HepG2 (cell line): ENCODE results near the gene ACSS3. TPM values are rescaled to one million over a fixed set of nuclear protein-coding genes. Genes with fewer than 3 reads are reported as not detected.

Source experiments
- AHR ChIP-seq: IDR thresholded peaks from 2 replicates; pipeline ENCODE4 v1.6.1; 2018; ENCODE audit warnings: missing genetic modification reagents, missing compliant biosample characterization
- CBX1 ChIP-seq: IDR thresholded peaks from one replicate; pipeline ENCODE4 v1.6.1; 2016; ENCODE audit warnings: antibody characterized with exemption, low read depth
- CEBPG ChIP-seq: IDR thresholded peaks from 2 replicates; pipeline ENCODE4 v1.6.1; 2016
- CREB1 ChIP-seq, 2 experiments: fragments of 450-650 bp in 1 of 2; IDR thresholded peaks; 2 replicates each; pipeline ENCODE4 v1.6.1; 2016 to 2017; ENCODE audit warnings: control low read depth in 1 of 2, mild to moderate bottlenecking in 1 of 2, missing compliant biosample characterization in 1 of 2, missing genetic modification characterization in 1 of 2
- ESRRA ChIP-seq: sonication (generic); formaldehyde crosslinking; IDR thresholded peaks from 2 replicates; pipeline ENCODE4 v1.5.1; 2020; ENCODE audit warnings: mild to moderate bottlenecking, low read depth, missing genetic modification reagents
- FOXA3 ChIP-seq: IDR thresholded peaks from 2 replicates; pipeline ENCODE4 v1.6.1; 2016; ENCODE audit warnings: missing genetic modification reagents, missing compliant biosample characterization
- FOXC1 ChIP-seq: sonication (generic); formaldehyde crosslinking; IDR thresholded peaks from 2 replicates; pipeline ENCODE4 v1.8.0; 2022; ENCODE audit warnings: mild to moderate bottlenecking, missing genetic modification reagents, borderline replicate concordance
- JUN ChIP-seq: sonication (generic); formaldehyde crosslinking; IDR thresholded peaks from 2 replicates; pipeline ENCODE4 v1.4.0; 2020; ENCODE audit warnings: mild to moderate bottlenecking, missing genetic modification reagents
- MIXL1 ChIP-seq: IDR thresholded peaks from 2 replicates; pipeline ENCODE4 v1.6.1; 2016
- NKX3-1 ChIP-seq: sonication (generic); formaldehyde crosslinking; IDR thresholded peaks from 2 replicates; pipeline ENCODE4 v1.5.0; 2020; ENCODE audit warnings: missing genetic modification reagents
- NR2F2 ChIP-seq: IDR thresholded peaks from 2 replicates; pipeline ENCODE4 v1.6.1; 2012; ENCODE audit warnings: low read depth, inconsistent platforms, borderline replicate concordance
- NRL ChIP-seq: sonication (generic); formaldehyde crosslinking; IDR thresholded peaks from 2 replicates; pipeline ENCODE4 v1.5.0; 2020; ENCODE audit warnings: missing genetic modification reagents, mild to moderate bottlenecking, moderate library complexity, borderline replicate concordance
- PHF21A ChIP-seq: sonication (generic); formaldehyde crosslinking; IDR thresholded peaks from 2 replicates; pipeline ENCODE4 v1.5.0; 2020; ENCODE audit warnings: mild to moderate bottlenecking, missing genetic modification reagents
- PITX1 ChIP-seq: sonication (generic); formaldehyde crosslinking; IDR thresholded peaks from 2 replicates; pipeline ENCODE4 v1.5.1; 2020; ENCODE audit warnings: mild to moderate bottlenecking, missing genetic modification reagents
- PPARG ChIP-seq: conservative IDR thresholded peaks from 2 replicates; pipeline ENCODE4 v1.6.1; 2016; ENCODE audit warnings: missing biosample characterization, missing genetic modification reagents
- RBFOX2 ChIP-seq: fragments of 200-400 bp; formaldehyde crosslinking; IDR thresholded peaks from 2 replicates; pipeline ENCODE4 v1.6.1; 2017; ENCODE audit warnings: low read depth, mild to moderate bottlenecking, low read length
- RCOR2 ChIP-seq: IDR thresholded peaks from 2 replicates; pipeline ENCODE4 v1.6.1; 2016; ENCODE audit warnings: missing biosample characterization, missing genetic modification reagents
- SAP130 ChIP-seq: IDR thresholded peaks from 2 replicates; pipeline ENCODE4 v1.6.1; 2016; ENCODE audit warnings: low read depth
- SMAD9 ChIP-seq: sonication (generic); formaldehyde crosslinking; IDR thresholded peaks from 2 replicates; pipeline ENCODE4 v1.5.1; 2020; ENCODE audit warnings: mild to moderate bottlenecking, missing genetic modification reagents
- SOX6 ChIP-seq, 2 experiments: fragments of 450-650 bp in 1 of 2; sonication (generic) in 1 of 2; formaldehyde crosslinking in 1 of 2; IDR thresholded peaks; 2 replicates each; pipeline versions ENCODE4 v1.4.0 to v1.6.1; 2017 to 2020; ENCODE audit warnings: antibody characterized with exemption in 1 of 2, mild to moderate bottlenecking in 1 of 2, missing genetic modification reagents in 1 of 2
- SPEN ChIP-seq: sonication (generic); formaldehyde crosslinking; IDR thresholded peaks from 2 replicates; pipeline ENCODE4 v1.5.1; 2020; ENCODE audit warnings: low read depth, mild to moderate bottlenecking, missing genetic modification reagents
- TEAD3 ChIP-seq: optimal IDR thresholded peaks from 2 replicates; pipeline ENCODE3; 2016; ENCODE audit warnings: borderline replicate concordance
- TOPORS ChIP-seq: sonication (generic); formaldehyde crosslinking; IDR thresholded peaks from 2 replicates; pipeline ENCODE4 v1.8.0; 2023; ENCODE audit warnings: mild to moderate bottlenecking, missing genetic modification reagents
- TRAFD1 ChIP-seq: sonication (generic); formaldehyde crosslinking; IDR thresholded peaks from 2 replicates; pipeline ENCODE4 v1.5.1; 2020; ENCODE audit warnings: missing genetic modification reagents, mild to moderate bottlenecking, borderline replicate concordance
- XRCC5 ChIP-seq: fragments of 200-400 bp; formaldehyde crosslinking; optimal IDR thresholded peaks from 2 replicates; pipeline ENCODE3; 2017; ENCODE audit warnings: mild to moderate bottlenecking, low read length
- ZFP91 ChIP-seq: sonication (generic); formaldehyde crosslinking; IDR thresholded peaks from 2 replicates; pipeline ENCODE4 v1.9.0; 2022; ENCODE audit warnings: missing genetic modification reagents, mild to moderate bottlenecking, borderline replicate concordance
- ZNF496 ChIP-seq: sonication (generic); formaldehyde crosslinking; IDR thresholded peaks from 2 replicates; pipeline ENCODE4 v1.8.1; 2023; ENCODE audit warnings: mild to moderate bottlenecking, moderate library complexity, missing genetic modification reagents; ENCODE audit not compliant: insufficient replicate concordance
- ZNF503 ChIP-seq: sonication (generic); formaldehyde crosslinking; IDR thresholded peaks from 2 replicates; pipeline ENCODE4 v1.4.0; 2020; ENCODE audit warnings: missing genetic modification reagents
- polyA plus RNA-seq, 8 experiments: library from polyadenylated mRNA; depleted of rRNA in 3 of 8; stranded (reverse) in 7 of 8; unstranded in 1 of 8; fragments of >200 nt; fragmentation: Illumina TruSeq in 4 of 8; extraction: Trizol in 4 of 8; gene quantifications; 2 replicates each; pipeline versions ENCODE4 v1.2.1 to v1.2.3, GENCODE V29; 2011 to 2016; ENCODE audit warnings: low read depth in 4 of 8, missing spikeins in 1 of 8, mixed read lengths in 1 of 8; ENCODE audit not compliant: insufficient read depth in 1 of 8
- total RNA-seq, 5 experiments: library from RNA; depleted of rRNA; stranded (reverse); fragments of >200 nt; fragmentation: Illumina TruSeq; extraction: Trizol; gene quantifications; 2 replicates each; pipeline ENCODE4 v1.2.3, GENCODE V29; 2016; ENCODE audit warnings: low read depth in 1 of 5

The ACSS3 gene
- total and polyA plus RNA-seq, 2 of the 13 experiments (the other 11 are each of a cell fraction or from before 2014, with no cell fraction given) = 79.5 to 86.3 TPM

GRCh38 chr12:81120961-81121360 lies 43.1 kb downstream of the ACSS3 start (continued):
- TF ChIP-seq SAP130 (CRISPR knock-in tag) = peak; percentile 40; the same call in 1 of the 2 replicates
- TF ChIP-seq ZNF503 = peak; percentile 37; the same call in 1 of the 2 replicates
- TF ChIP-seq FOXA3 (CRISPR knock-in tag) = peak; percentile 73
- TF ChIP-seq NRL (CRISPR knock-in tag) = no peak
- no peak for TF ChIP-seq SPEN (CRISPR knock-in tag)
- TF ChIP-seq PHF21A (CRISPR knock-in tag) = no peak
- peak; percentile 44; the same call in 1 of the 2 replicates for TF ChIP-seq PITX1
- TF ChIP-seq AHR = no peak
- peak; percentile 94 for TF ChIP-seq MIXL1
- TF ChIP-seq TEAD3 (CRISPR knock-in tag) = peak; percentile 68
- TF ChIP-seq SMAD9 (CRISPR knock-in tag) = no peak
- TF ChIP-seq ZFP91 (CRISPR knock-in tag) = no peak
- 0 out of 2 replicates have a peak, but pooled peaks have one; percentile 65 for TF ChIP-seq JUN
- no peak for TF ChIP-seq FOXC1 (CRISPR knock-in tag)
- no peak for TF ChIP-seq NKX3-1
- no peak for TF ChIP-seq XRCC5
- no peak for TF ChIP-seq TOPORS (CRISPR knock-in tag)
- TF ChIP-seq ESRRA (CRISPR knock-in tag) = no peak
- peak; percentile 75; the same call in 1 of the 2 replicates for TF ChIP-seq RCOR2 (CRISPR knock-in tag)
- TF ChIP-seq NR2F2 = peak; percentile 88
- peak; percentile 93 for TF ChIP-seq CEBPG (CRISPR knock-in tag)
- no peak for TF ChIP-seq RBFOX2
- no peak for TF ChIP-seq ZNF496 (CRISPR knock-in tag)
- TF ChIP-seq CBX1 = no peak
- no peak for TF ChIP-seq SOX6 (IDR thresholded peaks at IDR 0.05)
- peak; percentile 82 for TF ChIP-seq SOX6 (CRISPR knock-in tag; IDR thresholded peaks at IDR 0.05)
- no peak for TF ChIP-seq CREB1 (IDR thresholded peaks at IDR 0.05)
- TF ChIP-seq CREB1 (CRISPR knock-in tag; IDR thresholded peaks at IDR 0.05) = peak; percentile 64
- peak; percentile 76 for TF ChIP-seq PPARG (CRISPR knock-in tag)
- no peak for TF ChIP-seq TRAFD1 (CRISPR knock-in tag)
